Mesothelial cell of epicardium (in vitro differentiated cells): ENCODE measurements around the gene TSPAN14. TPM values are rescaled to one million over a fixed set of nuclear protein-coding genes. Genes with fewer than 3 reads are reported as not detected.

ENCODE experiments used
- DNase-seq, 2 experiments: peaks; one replicate each; pipeline ENCODE4 v3.0.0; 2021; ENCODE audit warnings: low spot score in 2 of 2; ENCODE audit not compliant: unreplicated experiment in 2 of 2
- H3K27ac Mint-ChIP-seq: 2 replicates; pipeline ENCODE4 v1.8.0; 2021; ENCODE audit warnings: mixed read lengths
- H3K27me3 Mint-ChIP-seq: 2 replicates; pipeline ENCODE4 v1.8.0; 2021; ENCODE audit warnings: low read depth, mixed read lengths
- H3K36me3 Mint-ChIP-seq: 2 replicates; pipeline ENCODE4 v1.8.0; 2021; ENCODE audit warnings: mixed read lengths
- H3K4me1 Mint-ChIP-seq: 2 replicates; pipeline ENCODE4 v1.8.0; 2021; ENCODE audit warnings: mixed read lengths
- H3K4me3 Mint-ChIP-seq: 2 replicates; pipeline ENCODE4 v1.8.0; 2021; ENCODE audit warnings: mild to moderate bottlenecking, moderate library complexity, mixed read lengths
- H3K9me3 Mint-ChIP-seq: 2 replicates; pipeline ENCODE4 v1.8.0; 2021; ENCODE audit warnings: mixed read lengths
- total RNA-seq: library from RNA; stranded (reverse); gene quantifications from 3 replicates; pipeline ENCODE4 v1.2.1, GENCODE V29; 2021
- TF ChIP-seq, protein P1 (sequence below): fragments of 200-600 bp; sonication (generic); IDR thresholded peaks from one replicate; pipeline ENCODE4 v1.5.0; 2021; ENCODE audit warnings: antibody characterized with exemption; ENCODE audit not compliant: unreplicated experiment

The TSPAN14 gene
- total RNA-seq, 1 donor from 2014 or later: 113 TPM

DNA sequence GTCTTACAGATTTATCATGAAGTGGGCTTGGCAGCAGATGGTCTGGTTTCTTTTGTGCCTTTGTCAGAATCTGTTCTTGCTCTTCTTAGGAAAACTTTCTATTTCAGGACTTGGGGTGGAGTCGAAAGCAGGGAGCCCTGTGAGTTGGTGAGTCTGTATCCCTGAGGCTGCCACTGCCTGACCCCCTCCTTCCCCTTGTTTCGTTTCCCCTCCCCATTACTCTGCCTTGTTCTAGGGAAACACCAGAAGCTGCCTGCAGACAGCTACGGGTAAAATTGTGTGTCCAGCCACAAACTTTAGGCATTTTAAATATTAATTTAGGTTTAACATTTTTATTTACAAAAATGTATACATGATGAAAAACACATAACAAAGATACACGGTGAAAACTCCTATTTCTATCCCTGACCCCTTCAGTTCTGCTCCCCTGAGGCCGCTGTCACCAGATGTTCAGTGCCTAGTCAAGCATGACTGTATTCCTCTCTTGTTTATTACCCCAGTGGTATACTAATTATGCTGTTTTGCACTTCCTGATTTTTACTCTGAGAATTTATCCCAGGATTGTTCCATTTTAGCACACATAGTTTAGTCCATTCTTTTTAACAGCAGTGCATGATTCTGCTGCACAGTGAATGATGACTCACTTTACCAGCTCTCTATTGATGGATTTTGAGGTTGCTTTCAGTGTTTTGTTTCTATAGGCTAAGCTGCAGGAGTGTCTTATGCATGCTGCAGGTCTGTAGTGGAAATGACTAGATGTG lies 9.1 kb downstream of the TSPAN14 start:
- Mint-ChIP-seq H3K4me1 (peaks cover 96% of the 10 kb centered on the region), H3K9me3 (no peaks in the 10 kb centered on the region), H3K4me3 (no peak overlapping the region), H3K27me3 (no peaks in the 10 kb centered on the region), H3K27ac (peak overlapping the region; percentile 89), H3K36me3 (no peaks in the 10 kb centered on the region)
- TF ChIP-seq, protein P1, sequence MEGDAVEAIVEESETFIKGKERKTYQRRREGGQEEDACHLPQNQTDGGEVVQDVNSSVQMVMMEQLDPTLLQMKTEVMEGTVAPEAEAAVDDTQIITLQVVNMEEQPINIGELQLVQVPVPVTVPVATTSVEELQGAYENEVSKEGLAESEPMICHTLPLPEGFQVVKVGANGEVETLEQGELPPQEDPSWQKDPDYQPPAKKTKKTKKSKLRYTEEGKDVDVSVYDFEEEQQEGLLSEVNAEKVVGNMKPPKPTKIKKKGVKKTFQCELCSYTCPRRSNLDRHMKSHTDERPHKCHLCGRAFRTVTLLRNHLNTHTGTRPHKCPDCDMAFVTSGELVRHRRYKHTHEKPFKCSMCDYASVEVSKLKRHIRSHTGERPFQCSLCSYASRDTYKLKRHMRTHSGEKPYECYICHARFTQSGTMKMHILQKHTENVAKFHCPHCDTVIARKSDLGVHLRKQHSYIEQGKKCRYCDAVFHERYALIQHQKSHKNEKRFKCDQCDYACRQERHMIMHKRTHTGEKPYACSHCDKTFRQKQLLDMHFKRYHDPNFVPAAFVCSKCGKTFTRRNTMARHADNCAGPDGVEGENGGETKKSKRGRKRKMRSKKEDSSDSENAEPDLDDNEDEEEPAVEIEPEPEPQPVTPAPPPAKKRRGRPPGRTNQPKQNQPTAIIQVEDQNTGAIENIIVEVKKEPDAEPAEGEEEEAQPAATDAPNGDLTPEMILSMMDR: no peak
- no peak for DNase-seq

DNA sequence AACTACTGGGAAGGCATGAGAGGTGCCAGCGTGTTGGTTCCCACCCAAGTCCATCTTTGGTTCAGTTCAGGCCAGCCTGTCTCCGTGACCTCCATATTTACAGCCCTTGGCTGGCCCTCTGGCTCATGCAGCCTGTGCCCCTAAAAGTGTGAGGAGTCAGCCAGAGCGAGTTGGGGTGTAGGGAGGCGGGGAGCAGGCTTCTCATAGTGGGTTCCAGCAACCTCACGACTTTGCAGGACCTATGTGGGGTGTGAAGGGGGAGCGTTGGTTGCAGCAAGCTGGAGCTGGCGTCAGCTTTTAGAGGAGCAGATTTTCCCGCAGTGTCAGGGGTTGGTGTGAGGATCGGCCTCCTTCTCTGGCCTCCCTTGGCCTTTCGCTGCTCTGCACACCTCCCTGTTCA lies 9.8 kb downstream of the TSPAN14 start:
- Mint-ChIP-seq H3K9me3 (no peaks in the 10 kb centered on the region), H3K4me3 (no peak overlapping the region), H3K27ac (peak overlapping the region; percentile 89), H3K36me3 (no peaks in the 10 kb centered on the region), H3K4me1 (peaks cover 95% of the 10 kb centered on the region), H3K27me3 (no peaks in the 10 kb centered on the region)
- DNase-seq: no peak
- TF ChIP-seq, protein P1: no peak

- peaks cover 94% of the 10 kb centered on the region for H3K4me1 Mint-ChIP-seq
- DNase-seq: no peak
- no peaks in the 10 kb centered on the region for H3K9me3 Mint-ChIP-seq
- H3K36me3 Mint-ChIP-seq: no peaks in the 10 kb centered on the region
- H3K4me3 Mint-ChIP-seq: no peak overlapping the region
- TF ChIP-seq, protein P1: no peak
- peak overlapping the region; percentile 89 for H3K27ac Mint-ChIP-seq
- H3K27me3 Mint-ChIP-seq: no peaks in the 10 kb centered on the region
Observed at GRCh38 chr10:80464557-80465450, 10.7 kb downstream of the TSPAN14 start.

DNA sequence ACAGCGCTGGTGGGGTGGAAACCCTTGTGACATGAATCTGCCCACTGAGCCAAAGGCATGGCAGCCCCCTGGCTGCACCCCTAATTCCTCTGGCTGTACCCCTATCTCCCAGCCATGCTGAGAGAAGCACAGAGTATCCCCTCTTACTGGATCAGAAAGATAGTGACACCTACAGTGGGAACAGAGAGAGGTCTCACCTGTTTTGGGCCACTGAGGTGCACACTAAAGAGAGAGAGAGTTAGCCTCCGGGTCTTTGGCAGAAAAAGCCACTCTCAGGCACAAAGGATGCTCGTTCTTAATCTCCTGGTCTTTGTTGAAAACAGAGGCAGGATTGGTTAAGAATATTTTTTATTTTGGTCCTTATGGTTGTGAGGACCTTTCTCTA lies 11.3 kb downstream of the TSPAN14 start:
- Mint-ChIP-seq H3K27ac (peak overlapping the region; percentile 89), H3K36me3 (peaks cover 3% of the 10 kb centered on the region), H3K4me3 (no peak overlapping the region), H3K9me3 (no peaks in the 10 kb centered on the region), H3K4me1 (peaks cover 88% of the 10 kb centered on the region), H3K27me3 (no peaks in the 10 kb centered on the region)
- DNase-seq: no peak
- TF ChIP-seq, protein P1: no peak

DNA sequence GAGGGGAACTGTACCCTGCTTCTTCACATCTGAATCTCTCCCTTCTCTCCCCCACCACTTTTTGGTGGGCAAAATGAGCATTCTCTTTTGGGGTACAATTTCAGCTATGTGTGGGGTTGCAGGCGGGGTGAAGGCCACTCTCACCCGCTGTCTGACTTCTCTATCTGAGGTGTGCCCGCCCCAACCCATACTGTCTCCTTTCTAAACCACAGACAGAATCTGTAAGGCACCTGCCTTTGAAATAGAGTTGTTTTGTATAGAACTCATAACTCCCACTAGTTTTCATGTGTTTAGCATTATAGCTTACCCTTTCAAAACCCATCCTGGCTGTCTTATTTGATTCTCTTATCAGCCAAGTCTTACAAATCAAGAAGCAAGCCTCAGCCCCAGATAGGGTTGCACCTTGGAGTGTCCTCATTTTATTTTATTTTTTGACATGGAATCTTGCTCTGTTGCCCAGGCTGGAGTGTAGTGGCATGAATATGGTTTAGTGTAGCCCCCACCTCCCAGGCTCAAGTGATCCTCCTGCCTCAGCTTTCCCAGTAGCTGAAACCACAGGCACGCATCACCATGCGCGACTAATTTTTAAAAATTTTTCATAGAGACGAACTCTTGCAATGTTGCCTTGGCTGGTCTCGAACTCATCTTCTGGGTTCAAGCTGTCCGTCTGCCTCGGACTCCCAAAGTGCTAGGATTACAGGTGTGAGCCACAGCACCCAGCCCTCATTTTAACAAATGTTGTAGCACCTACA lies 11.9 kb downstream of the TSPAN14 start:
- H3K9me3 Mint-ChIP-seq: no peaks in the 10 kb centered on the region
- peaks cover 3% of the 10 kb centered on the region for H3K36me3 Mint-ChIP-seq
- peak overlapping the region; percentile 91 for H3K27ac Mint-ChIP-seq
- DNase-seq: no peak
- H3K27me3 Mint-ChIP-seq: no peaks in the 10 kb centered on the region
- H3K4me3 Mint-ChIP-seq: no peak overlapping the region
- H3K4me1 Mint-ChIP-seq: peaks cover 87% of the 10 kb centered on the region
- TF ChIP-seq, protein P1: no peak
